Osteocyte (in vitro differentiated cells): ENCODE results near the gene GARS1. TPM values are rescaled to one million over a fixed set of nuclear protein-coding genes. Genes with fewer than 3 reads are reported as not detected.

Source experiments
- DNase-seq: peaks from one replicate; pipeline ENCODE4 v3.0.0; 2021; ENCODE audit warnings: mixed read lengths; ENCODE audit not compliant: unreplicated experiment; ENCODE audit errors: extremely low spot score
- H3K27ac Mint-ChIP-seq: one replicate; pipeline ENCODE4 v1.8.0; 2021; ENCODE audit warnings: mild to moderate bottlenecking, mixed read lengths; ENCODE audit not compliant: unreplicated experiment
- H3K27me3 Mint-ChIP-seq: one replicate; pipeline ENCODE4 v1.8.0; 2021; ENCODE audit warnings: mixed read lengths; ENCODE audit not compliant: unreplicated experiment
- H3K36me3 Mint-ChIP-seq: one replicate; pipeline ENCODE4 v1.8.0; 2021; ENCODE audit warnings: mixed read lengths; ENCODE audit not compliant: unreplicated experiment
- H3K4me1 Mint-ChIP-seq: one replicate; pipeline ENCODE4 v1.8.0; 2021; ENCODE audit warnings: mixed read lengths; ENCODE audit not compliant: unreplicated experiment
- H3K4me3 Mint-ChIP-seq: one replicate; pipeline ENCODE4 v1.8.0; 2021; ENCODE audit warnings: mild to moderate bottlenecking, moderate library complexity, mixed read lengths; ENCODE audit not compliant: unreplicated experiment
- H3K9me3 Mint-ChIP-seq: one replicate; pipeline ENCODE4 v1.8.0; 2021; ENCODE audit warnings: mixed read lengths; ENCODE audit not compliant: unreplicated experiment
- CTCF ChIP-seq: fragments of 200-600 bp; sonication (generic); IDR thresholded peaks from 2 replicates; pipeline ENCODE4 v1.5.0; 2021; ENCODE audit warnings: antibody characterized with exemption, mild to moderate bottlenecking, moderate library complexity
- total RNA-seq: library from RNA; stranded (reverse); gene quantifications from 2 replicates; pipeline ENCODE4 v1.2.1, GENCODE V29; 2021

Gene GARS1
- total RNA-seq, 1 donor from 2014 or later = 320 TPM

- no peak for TF ChIP-seq CTCF
- Mint-ChIP-seq H3K27ac (no peak overlapping the region), H3K9me3 (no peaks in the 10 kb centered on the region), H3K27me3 (peaks cover 81% of the 10 kb centered on the region), H3K4me3 (no peak overlapping the region), H3K36me3 (no peaks in the 10 kb centered on the region), H3K4me1 (peaks cover 10% of the 10 kb centered on the region)
- no peak for DNase-seq
Measured at GRCh38 chr7:30683306-30683705, 88.6 kb downstream of the GARS1 start.

Other genes starting within 250 kb of the GARS1 start
- gene NOD1, start 116.1 kb upstream of the GARS1 start, total RNA-seq = 7.2 and 8.9 TPM in 2 replicates
- 24.2 and 26.7 TPM in 2 replicates for gene GGCT, start 90.0 kb upstream of the GARS1 start, total RNA-seq
- not detected in 2 replicates for gene CRHR2, start 87.6 kb downstream of the GARS1 start, total RNA-seq
- 1.5 and 2.0 TPM in 2 replicates for gene INMT, start 157.3 kb downstream of the GARS1 start, total RNA-seq
- 4.4 and 5.3 TPM in 2 replicates for gene MINDY4, start 176.5 kb downstream of the GARS1 start, total RNA-seq